Activated CD4-positive, alpha-beta T cell treated with anti-CD3 and anti-CD28 coated beads, Interleukin-2, amount 50 U/mL, for 16 hours (primary cell): Measurements from ENCODE around the gene LDLRAD4.
"Not testable (repeated sequence)": the region's sequence is repeated elsewhere in the genome, so short reads cannot be mapped to it uniquely, and the experiment has no call there.

Experiments
- DNase-seq: peaks from one replicate; pipeline ENCODE4 v3.0.0-alpha.2; 2020

Gene LDLRAD4

GRCh38 chr18:13313006-13313686, 94.6 kb downstream of the LDLRAD4 start:
- DNase-seq: no peak

- no peak for DNase-seq
Observed at GRCh38 chr18:13315000-13315399, 96.4 kb downstream of the LDLRAD4 start.

- no peak for DNase-seq
Observed at GRCh38 chr18:13316063-13316462, 97.5 kb downstream of the LDLRAD4 start.

GRCh38 chr18:13317801-13318200, 99.2 kb downstream of the LDLRAD4 start:
- DNase-seq: no peak

- no peak for DNase-seq
Observed at GRCh38 chr18:13318731-13319501, 100.4 kb downstream of the LDLRAD4 start.

- no peak for DNase-seq
Observed at GRCh38 chr18:13319629-13320028, 101.1 kb downstream of the LDLRAD4 start.

- DNase-seq: no peak
Observed at GRCh38 chr18:13320096-13320495, 101.5 kb downstream of the LDLRAD4 start.

GRCh38 chr18:13320891-13321425, 102.4 kb downstream of the LDLRAD4 start:
- no peak for DNase-seq

- no peak for DNase-seq
Observed at GRCh38 chr18:13321923-13322322, 103.4 kb downstream of the LDLRAD4 start.

GRCh38 chr18:13323186-13323585, 104.6 kb downstream of the LDLRAD4 start:
- no peak for DNase-seq

- no peak for DNase-seq
Observed at GRCh38 chr18:13324880-13325279, 106.3 kb downstream of the LDLRAD4 start.

- no peak for DNase-seq
Observed at GRCh38 chr18:13328213-13328612, 109.7 kb downstream of the LDLRAD4 start.

GRCh38 chr18:13330996-13331395, 112.4 kb downstream of the LDLRAD4 start:
- DNase-seq: no peak

GRCh38 chr18:13331846-13332245, 113.3 kb downstream of the LDLRAD4 start:
- no peak for DNase-seq

- no peak for DNase-seq
Observed at GRCh38 chr18:13332874-13333273, 114.3 kb downstream of the LDLRAD4 start.

GRCh38 chr18:13335903-13336302, 117.3 kb downstream of the LDLRAD4 start:
- DNase-seq: no peak

GRCh38 chr18:13336841-13337240, 118.3 kb downstream of the LDLRAD4 start:
- no peak for DNase-seq

- no peak for DNase-seq
Observed at GRCh38 chr18:13337369-13337768, 118.8 kb downstream of the LDLRAD4 start.

- DNase-seq: no peak
Observed at GRCh38 chr18:13338318-13338717, 119.8 kb downstream of the LDLRAD4 start.

- no peak for DNase-seq
Observed at GRCh38 chr18:13339653-13340052, 121.1 kb downstream of the LDLRAD4 start.

- not testable (repeated sequence) for DNase-seq
Observed at GRCh38 chr18:13346449-13346848, 127.9 kb downstream of the LDLRAD4 start.

- no peak for DNase-seq
Observed at GRCh38 chr18:13353084-13353823, 134.7 kb downstream of the LDLRAD4 start.

- DNase-seq: no peak
Observed at GRCh38 chr18:13354402-13354801, 135.8 kb downstream of the LDLRAD4 start.
